ENCODE measurements around the gene ROGDI. TPM values are rescaled to one million over a fixed set of nuclear protein-coding genes. Genes with fewer than 3 reads are reported as not detected.

The ROGDI gene
- total RNA-seq, 1 experiment from 2014 or later = 36.4 TPM

DNA sequence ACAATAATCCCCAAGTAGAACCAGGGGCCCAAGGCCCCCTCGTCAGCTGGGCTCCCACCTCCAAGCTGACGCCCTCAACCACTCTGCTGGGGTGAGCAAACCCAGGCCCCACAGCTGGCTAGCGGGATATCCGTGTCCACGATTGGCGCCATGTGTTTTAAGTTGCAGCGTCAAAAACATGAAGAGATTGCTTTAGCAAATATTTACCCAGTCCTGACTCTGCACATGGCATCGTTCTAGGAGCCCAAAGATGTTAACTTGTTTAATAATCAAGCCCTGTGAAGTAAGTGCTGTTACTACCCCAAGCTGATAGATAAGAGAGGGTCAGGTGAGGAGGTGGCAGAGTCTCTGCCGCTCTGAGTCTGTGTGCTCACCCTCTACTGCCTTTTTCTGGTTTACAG is 13.9 kb downstream of the ROGDI start:
- DNase-seq = no peak
- no peak overlapping the region for H4K5ac ChIP-seq (ENCODE audit: insufficient read length, low read depth, low read length)
- H3K9me3 ChIP-seq (ENCODE audit: control insufficient read depth, low read depth, low read length) = no peaks in the 10 kb centered on the region
- no peak overlapping the region for H3K4me2 ChIP-seq (ENCODE audit: insufficient read depth, insufficient read length, low read length)
- H4K20me1 ChIP-seq (ENCODE audit: control insufficient read depth, insufficient read depth, insufficient read length) = no peaks in the 10 kb centered on the region
- no CpG with 5 or more reads among the region's 9 CpGs for WGBS (ENCODE audit: extremely low coverage, insufficient read length, low lambda C conversion rate)
- no peak overlapping the region for H2BK20ac ChIP-seq (ENCODE audit: low read depth, low read length, poor library complexity, severe bottlenecking)
- H2BK12ac ChIP-seq (ENCODE audit: insufficient read length, low read depth, low read length) = no peak overlapping the region
- H3K27me3 ChIP-seq (ENCODE audit: insufficient read depth, low read length) = no peaks in the 10 kb centered on the region
- no peak overlapping the region for H3K23ac ChIP-seq (ENCODE audit: insufficient read length, low read depth, low read length)
- no peak overlapping the region for H4K8ac ChIP-seq (replicated peaks; ENCODE audit: insufficient read length, low read depth, low read length)
- H2BK15ac ChIP-seq (ENCODE audit: low read depth, low read length) = no peak overlapping the region
- no peak overlapping the region for H2AFZ ChIP-seq (ENCODE audit: low read length)
- no peak overlapping the region for H3T11ph ChIP-seq (ENCODE audit: low read length)
- H3K23me2 ChIP-seq (ENCODE audit: insufficient read length, low read depth, low read length, poor library complexity, severe bottlenecking) = no peaks in the 10 kb centered on the region
- peak overlapping the region in 2 of 3 experiments; percentile 28 to 29; a peak in 3 of 7 replicates for H3K27ac Mint-ChIP-seq
- no peak overlapping the region for H4K91ac ChIP-seq (ENCODE audit: insufficient read length, low read depth, low read length)
- H3K4me3 Mint-ChIP-seq = no peak overlapping the region
- no peak overlapping the region for H3K18ac ChIP-seq (ENCODE audit: insufficient read length, low read depth, low read length)
- H3K9me3 Mint-ChIP-seq = no peaks in the 10 kb centered on the region
- H3K36me3 Mint-ChIP-seq (ENCODE audit: insufficient read depth in 1 of 3, low read depth in 3 of 3) = no peaks in the 10 kb centered on the region
- H3K27ac ChIP-seq (ENCODE audit: insufficient read length, low read depth, low read length) = no peak overlapping the region
- H2BK120ac ChIP-seq (ENCODE audit: low read depth, low read length, poor library complexity, severe bottlenecking) = no peak overlapping the region
- no peaks in the 10 kb centered on the region; the same call in 1 of the 2 replicates for H3K27me3 Mint-ChIP-seq (ENCODE audit: low read depth)
- no peak overlapping the region for H3K14ac ChIP-seq (ENCODE audit: insufficient read depth, low read length)
- no peaks in the 10 kb centered on the region for H3K79me1 ChIP-seq (ENCODE audit: insufficient read depth, low read depth, low read length, poor library complexity, severe bottlenecking)
- H3K4me1 ChIP-seq (ENCODE audit: insufficient read depth, low read length) = peaks cover 3% of the 10 kb centered on the region; the same call in 1 of the 2 replicates
- H3K4ac ChIP-seq (ENCODE audit: low read depth, low read length) = no peak overlapping the region
- TF ChIP-seq, protein P1, sequence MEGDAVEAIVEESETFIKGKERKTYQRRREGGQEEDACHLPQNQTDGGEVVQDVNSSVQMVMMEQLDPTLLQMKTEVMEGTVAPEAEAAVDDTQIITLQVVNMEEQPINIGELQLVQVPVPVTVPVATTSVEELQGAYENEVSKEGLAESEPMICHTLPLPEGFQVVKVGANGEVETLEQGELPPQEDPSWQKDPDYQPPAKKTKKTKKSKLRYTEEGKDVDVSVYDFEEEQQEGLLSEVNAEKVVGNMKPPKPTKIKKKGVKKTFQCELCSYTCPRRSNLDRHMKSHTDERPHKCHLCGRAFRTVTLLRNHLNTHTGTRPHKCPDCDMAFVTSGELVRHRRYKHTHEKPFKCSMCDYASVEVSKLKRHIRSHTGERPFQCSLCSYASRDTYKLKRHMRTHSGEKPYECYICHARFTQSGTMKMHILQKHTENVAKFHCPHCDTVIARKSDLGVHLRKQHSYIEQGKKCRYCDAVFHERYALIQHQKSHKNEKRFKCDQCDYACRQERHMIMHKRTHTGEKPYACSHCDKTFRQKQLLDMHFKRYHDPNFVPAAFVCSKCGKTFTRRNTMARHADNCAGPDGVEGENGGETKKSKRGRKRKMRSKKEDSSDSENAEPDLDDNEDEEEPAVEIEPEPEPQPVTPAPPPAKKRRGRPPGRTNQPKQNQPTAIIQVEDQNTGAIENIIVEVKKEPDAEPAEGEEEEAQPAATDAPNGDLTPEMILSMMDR (conservative IDR thresholded peaks at IDR 0.05) = no peak
- no peak overlapping the region for H2AK5ac ChIP-seq (ENCODE audit: insufficient read length, low read length)
- no peak overlapping the region for H3K56ac ChIP-seq (ENCODE audit: insufficient read length, low read depth, low read length)
- no peaks in the 10 kb centered on the region for H3K79me2 ChIP-seq (ENCODE audit: insufficient read depth, low read length)
- peaks cover 15 to 24% of the 10 kb centered on the region in 2 experiments for H3K4me1 Mint-ChIP-seq
- H2BK5ac ChIP-seq (ENCODE audit: insufficient read length, low read length) = no peak overlapping the region
- H3K9ac ChIP-seq (ENCODE audit: extremely low read depth, insufficient read length, low read length) = no peak overlapping the region
